Retinal pigment epithelial cell (primary cell): Measurements from ENCODE around the gene NT5DC3.

Source experiments
- DNase-seq: peaks from one replicate; pipeline ENCODE4 v3.0.0-alpha.2; 2010; ENCODE audit warnings: low read depth
- H3K4me3 ChIP-seq: 2 replicates; pipeline ENCODE4 v1.5.1; 2011; ENCODE audit warnings: mild to moderate bottlenecking, low read length, control low read depth, moderate library complexity
- TF ChIP-seq, protein P1 (sequence below): conservative IDR thresholded peaks from 2 replicates; pipeline ENCODE4 v1.5.1; 2011; ENCODE audit warnings: low read depth, low read length, control low read depth, inconsistent platforms

Gene NT5DC3

GRCh38 chr12:103830730-103831320 is 10.2 kb downstream of the NT5DC3 start:
- no peak overlapping the region for H3K4me3 ChIP-seq
- no peak for DNase-seq
- TF ChIP-seq, protein P1, sequence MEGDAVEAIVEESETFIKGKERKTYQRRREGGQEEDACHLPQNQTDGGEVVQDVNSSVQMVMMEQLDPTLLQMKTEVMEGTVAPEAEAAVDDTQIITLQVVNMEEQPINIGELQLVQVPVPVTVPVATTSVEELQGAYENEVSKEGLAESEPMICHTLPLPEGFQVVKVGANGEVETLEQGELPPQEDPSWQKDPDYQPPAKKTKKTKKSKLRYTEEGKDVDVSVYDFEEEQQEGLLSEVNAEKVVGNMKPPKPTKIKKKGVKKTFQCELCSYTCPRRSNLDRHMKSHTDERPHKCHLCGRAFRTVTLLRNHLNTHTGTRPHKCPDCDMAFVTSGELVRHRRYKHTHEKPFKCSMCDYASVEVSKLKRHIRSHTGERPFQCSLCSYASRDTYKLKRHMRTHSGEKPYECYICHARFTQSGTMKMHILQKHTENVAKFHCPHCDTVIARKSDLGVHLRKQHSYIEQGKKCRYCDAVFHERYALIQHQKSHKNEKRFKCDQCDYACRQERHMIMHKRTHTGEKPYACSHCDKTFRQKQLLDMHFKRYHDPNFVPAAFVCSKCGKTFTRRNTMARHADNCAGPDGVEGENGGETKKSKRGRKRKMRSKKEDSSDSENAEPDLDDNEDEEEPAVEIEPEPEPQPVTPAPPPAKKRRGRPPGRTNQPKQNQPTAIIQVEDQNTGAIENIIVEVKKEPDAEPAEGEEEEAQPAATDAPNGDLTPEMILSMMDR = no peak

DNA sequence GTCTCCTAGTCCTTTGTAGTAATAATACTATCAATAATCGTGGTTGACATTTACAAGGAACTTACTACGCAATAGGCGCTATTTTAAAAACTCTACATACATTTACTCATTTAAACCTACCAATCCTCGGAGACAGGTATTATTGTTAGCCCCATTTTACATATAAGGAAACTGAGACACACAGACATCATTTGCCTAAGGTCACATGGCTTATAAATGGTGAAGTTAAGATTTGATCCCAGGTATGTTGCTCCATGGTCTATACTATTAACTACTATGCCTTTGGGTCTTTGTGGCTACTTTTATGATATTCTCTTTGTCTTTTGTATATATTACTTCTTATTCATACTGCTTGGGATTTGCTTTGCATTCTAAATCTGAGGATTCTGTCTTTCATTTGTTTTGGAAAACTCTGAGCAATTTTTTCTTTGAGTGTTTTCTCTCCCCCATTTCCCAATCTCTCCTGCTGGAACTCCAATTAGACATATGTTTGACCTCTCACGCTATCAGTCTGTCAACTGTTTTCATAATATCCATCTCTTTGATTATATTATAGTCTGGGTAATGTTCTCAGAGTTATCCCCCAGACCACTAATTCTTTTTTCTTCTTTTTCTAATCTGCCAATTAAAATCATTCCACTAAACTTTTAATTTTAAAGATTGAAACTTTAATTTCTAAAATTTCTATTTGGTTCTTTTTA is 10.9 kb downstream of the NT5DC3 start:
- DNase-seq = no peak
- TF ChIP-seq, protein P1 = no peak
- no peak overlapping the region for H3K4me3 ChIP-seq

DNA sequence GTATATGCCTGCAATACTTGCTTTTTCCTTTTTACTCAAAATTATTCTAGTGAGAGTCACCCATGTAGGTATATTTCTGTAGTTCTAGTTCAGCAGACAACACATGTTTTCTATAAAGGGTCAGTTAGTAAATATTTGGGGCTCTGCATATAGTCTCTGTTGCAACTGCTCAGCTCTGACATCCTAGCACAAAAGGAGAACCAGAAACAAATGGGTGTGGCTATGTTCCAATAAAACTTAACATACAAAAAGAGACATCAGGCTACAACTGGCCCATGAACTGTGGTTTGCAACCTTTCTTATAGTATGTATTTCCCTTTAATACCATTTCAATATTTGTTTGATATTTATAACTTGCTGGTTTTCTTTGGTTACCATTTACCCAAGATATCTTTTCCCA is 11.9 kb downstream of the NT5DC3 start:
- H3K4me3 ChIP-seq = no peak overlapping the region
- DNase-seq = no peak
- TF ChIP-seq, protein P1 = no peak

DNA sequence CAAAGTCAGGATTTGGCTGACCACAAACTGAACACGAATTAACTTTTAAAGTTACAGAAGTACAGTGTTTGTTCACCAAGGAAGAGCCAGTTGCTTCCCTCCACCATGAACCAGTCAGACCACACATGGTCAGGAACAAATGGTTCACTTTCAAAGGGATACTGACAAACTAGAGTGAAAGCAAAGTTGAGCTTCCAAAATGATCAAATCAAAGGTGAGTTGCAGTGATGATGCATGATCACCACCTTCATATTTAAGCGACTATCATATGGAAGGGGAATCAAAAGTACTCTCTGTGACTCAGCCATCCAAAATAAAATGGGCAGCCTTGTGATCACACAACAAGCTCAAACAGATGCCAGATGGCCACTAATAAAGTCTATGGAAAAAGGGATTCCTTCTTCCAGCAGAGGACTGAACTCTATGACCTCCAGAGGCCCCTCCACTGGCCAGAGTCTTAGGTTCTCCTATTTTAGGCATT is 13.1 kb downstream of the NT5DC3 start:
- TF ChIP-seq, protein P1 = no peak
- H3K4me3 ChIP-seq = no peak overlapping the region
- DNase-seq = no peak

- DNase-seq = no peak
- TF ChIP-seq, protein P1 = no peak
- H3K4me3 ChIP-seq = no peak overlapping the region
Measured at GRCh38 chr12:103824845-103825244, 16.2 kb downstream of the NT5DC3 start.

GRCh38 chr12:103824290-103824689 is 16.7 kb downstream of the NT5DC3 start:
- TF ChIP-seq, protein P1 = no peak
- DNase-seq = no peak
- no peak overlapping the region for H3K4me3 ChIP-seq

GRCh38 chr12:103823871-103824270 is 17.2 kb downstream of the NT5DC3 start:
- TF ChIP-seq, protein P1 = no peak
- no peak overlapping the region for H3K4me3 ChIP-seq
- DNase-seq = no peak
